K562 (cell line): ENCODE data around the gene TMEM234. TPM values are rescaled to one million over a fixed set of nuclear protein-coding genes. Genes with fewer than 3 reads are reported as not detected.

ENCODE experiments used
- CCAR2 ChIP-seq: fragments of 200-400 bp; formaldehyde crosslinking; IDR thresholded peaks from 2 replicates; pipeline ENCODE4 v1.6.1; 2017; ENCODE audit warnings: mild to moderate bottlenecking, low read depth, low read length
- TEAD4 ChIP-seq, 2 experiments: sonication (generic) in 1 of 2; formaldehyde crosslinking in 1 of 2; IDR thresholded peaks; 2 replicates each; pipeline versions ENCODE4 v1.6.1 to v1.8.0; 2012 to 2022; ENCODE audit warnings: borderline replicate concordance in 1 of 2, inconsistent platforms in 1 of 2, low read length in 1 of 2, mild to moderate bottlenecking in 1 of 2, missing genetic modification reagents in 1 of 2
- TRIM25 ChIP-seq: fragments of 450-650 bp; IDR thresholded peaks from 2 replicates; pipeline ENCODE4 v1.7.0; 2016; ENCODE audit warnings: borderline replicate concordance
- ZBTB2 ChIP-seq: fragments of 450-650 bp; IDR thresholded peaks from 2 replicates; pipeline ENCODE4 v1.6.1; 2016; ENCODE audit warnings: antibody characterized with exemption
- polyA plus RNA-seq, 8 experiments: library from polyadenylated mRNA; depleted of rRNA in 4 of 8; stranded (reverse) in 5 of 8; unstranded in 3 of 8; fragments of >200 nt; fragmentation: Nextera tagmentation in 2 of 8; fragmentation: Illumina TruSeq in 1 of 8; extraction: Ambion mirVana in 2 of 8; extraction: Trizol in 1 of 8; gene quantifications; 2 replicates each; pipeline versions ENCODE4 v1.2.1 to v1.2.3, GENCODE V29; 2011 to 2014; ENCODE audit warnings: inconsistent platforms in 1 of 8, missing spikeins in 1 of 8
- total RNA-seq, 7 experiments: library from RNA; depleted of rRNA in 6 of 7; stranded (reverse); fragments of >200 nt in 6 of 7; fragmentation: Illumina TruSeq in 2 of 7; extraction: Trizol in 2 of 7; gene quantifications; 2 replicates each; pipeline versions ENCODE4 v1.2.1 to v1.2.3, GENCODE V29; 2011 to 2021; ENCODE audit warnings: low replicate concordance in 1 of 7
- TF ChIP-seq, protein P1 (sequence below), 2 experiments: IDR thresholded peaks; 2 replicates each; pipeline ENCODE4 v1.6.1; 2011; ENCODE audit warnings: borderline replicate concordance in 1 of 2, control low read depth in 1 of 2, low read depth in 1 of 2, low read length in 1 of 2, mild to moderate bottlenecking in 1 of 2, mixed read lengths in 1 of 2, moderate library complexity in 1 of 2; ENCODE audit not compliant: insufficient read depth in 1 of 2, insufficient read length in 1 of 2, poor library complexity in 1 of 2, severe bottlenecking in 1 of 2; ENCODE audit errors: extremely low read depth in 1 of 2
- TF ChIP-seq, protein P2 (sequence below): IDR thresholded peaks from 2 replicates; pipeline ENCODE4 v1.6.1; 2011; ENCODE audit warnings: borderline replicate concordance, low read depth, mild to moderate bottlenecking, moderate library complexity, low read length; ENCODE audit not compliant: insufficient read depth, poor library complexity, severe bottlenecking
- TF ChIP-seq, protein P3 (sequence below), 2 experiments: fragments of 450-650 bp in 1 of 2; sonication (generic) in 1 of 2; formaldehyde crosslinking in 1 of 2; IDR thresholded peaks; 2 replicates each; pipeline versions ENCODE4 v1.7.1 to v1.9.0; 2016 to 2022; ENCODE audit warnings: inconsistent platforms in 1 of 2, mild to moderate bottlenecking in 1 of 2, missing genetic modification reagents in 1 of 2

The TMEM234 gene
- total and polyA plus RNA-seq, 9 of the 15 experiments (the other 6 are each of a cell fraction or from before 2014, with no cell fraction given): 5.0 to 12.9 (median 7.6) TPM

DNA sequence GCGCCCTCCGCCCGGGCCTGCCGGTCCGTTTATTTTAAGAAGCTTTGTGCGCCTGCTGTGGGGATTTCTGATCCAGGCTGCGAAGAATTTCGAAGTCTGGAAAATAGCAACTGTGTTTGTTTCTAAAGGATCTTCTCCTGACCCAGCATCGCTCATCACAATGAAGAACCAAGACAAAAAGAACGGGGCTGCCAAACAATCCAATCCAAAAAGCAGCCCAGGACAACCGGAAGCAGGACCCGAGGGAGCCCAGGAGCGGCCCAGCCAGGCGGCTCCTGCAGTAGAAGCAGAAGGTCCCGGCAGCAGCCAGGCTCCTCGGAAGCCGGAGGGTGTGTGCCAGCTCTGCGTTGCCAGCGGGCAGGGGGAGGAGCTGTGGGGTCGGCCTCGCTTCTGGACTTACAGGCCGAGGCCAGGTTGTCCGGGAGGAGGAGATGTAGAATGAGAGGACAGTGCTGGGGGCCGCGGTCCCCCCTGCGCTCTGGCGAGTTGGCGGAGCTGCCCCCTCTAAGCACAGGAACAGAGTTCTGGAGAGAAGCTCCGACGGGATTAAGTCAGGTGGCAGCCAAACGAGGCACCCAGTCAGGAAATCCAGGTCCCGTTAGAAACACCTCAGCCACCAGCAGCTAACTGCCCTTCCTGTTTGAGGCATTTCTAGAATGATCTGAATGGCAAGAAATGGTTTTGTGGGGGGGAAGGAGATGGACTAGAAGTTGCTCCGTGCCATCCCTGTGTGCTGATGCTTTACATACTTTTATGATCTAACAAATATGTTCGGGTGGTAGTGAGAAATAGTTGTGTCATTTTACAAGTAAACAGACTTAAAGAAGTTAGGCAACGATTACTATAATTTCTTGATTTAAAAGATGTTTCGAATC is 41.7 kb downstream of the TMEM234 start (continued):
- TF ChIP-seq, protein P1, sequence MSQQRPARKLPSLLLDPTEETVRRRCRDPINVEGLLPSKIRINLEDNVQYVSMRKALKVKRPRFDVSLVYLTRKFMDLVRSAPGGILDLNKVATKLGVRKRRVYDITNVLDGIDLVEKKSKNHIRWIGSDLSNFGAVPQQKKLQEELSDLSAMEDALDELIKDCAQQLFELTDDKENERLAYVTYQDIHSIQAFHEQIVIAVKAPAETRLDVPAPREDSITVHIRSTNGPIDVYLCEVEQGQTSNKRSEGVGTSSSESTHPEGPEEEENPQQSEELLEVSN (IDR thresholded peaks at IDR 0.05; ENCODE audit: borderline replicate concordance in 1 of 2, extremely low read depth in 1 of 2, insufficient read depth in 1 of 2, insufficient read length in 1 of 2, low read depth in 1 of 2, low read length in 1 of 2, poor library complexity in 1 of 2, severe bottlenecking in 1 of 2): no peak
- no peak for TF ChIP-seq ZBTB2
- no peak for TF ChIP-seq TEAD4 (IDR thresholded peaks at IDR 0.05; ENCODE audit: low read length)
- TF ChIP-seq TEAD4 (CRISPR knock-in tag; IDR thresholded peaks at IDR 0.05; ENCODE audit: borderline replicate concordance): 0 out of 2 replicates have a peak, but pooled peaks have one; percentile 44
- TF ChIP-seq, protein P2, sequence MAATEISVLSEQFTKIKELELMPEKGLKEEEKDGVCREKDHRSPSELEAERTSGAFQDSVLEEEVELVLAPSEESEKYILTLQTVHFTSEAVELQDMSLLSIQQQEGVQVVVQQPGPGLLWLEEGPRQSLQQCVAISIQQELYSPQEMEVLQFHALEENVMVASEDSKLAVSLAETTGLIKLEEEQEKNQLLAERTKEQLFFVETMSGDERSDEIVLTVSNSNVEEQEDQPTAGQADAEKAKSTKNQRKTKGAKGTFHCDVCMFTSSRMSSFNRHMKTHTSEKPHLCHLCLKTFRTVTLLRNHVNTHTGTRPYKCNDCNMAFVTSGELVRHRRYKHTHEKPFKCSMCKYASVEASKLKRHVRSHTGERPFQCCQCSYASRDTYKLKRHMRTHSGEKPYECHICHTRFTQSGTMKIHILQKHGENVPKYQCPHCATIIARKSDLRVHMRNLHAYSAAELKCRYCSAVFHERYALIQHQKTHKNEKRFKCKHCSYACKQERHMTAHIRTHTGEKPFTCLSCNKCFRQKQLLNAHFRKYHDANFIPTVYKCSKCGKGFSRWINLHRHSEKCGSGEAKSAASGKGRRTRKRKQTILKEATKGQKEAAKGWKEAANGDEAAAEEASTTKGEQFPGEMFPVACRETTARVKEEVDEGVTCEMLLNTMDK: no peak
- TF ChIP-seq, protein P3, sequence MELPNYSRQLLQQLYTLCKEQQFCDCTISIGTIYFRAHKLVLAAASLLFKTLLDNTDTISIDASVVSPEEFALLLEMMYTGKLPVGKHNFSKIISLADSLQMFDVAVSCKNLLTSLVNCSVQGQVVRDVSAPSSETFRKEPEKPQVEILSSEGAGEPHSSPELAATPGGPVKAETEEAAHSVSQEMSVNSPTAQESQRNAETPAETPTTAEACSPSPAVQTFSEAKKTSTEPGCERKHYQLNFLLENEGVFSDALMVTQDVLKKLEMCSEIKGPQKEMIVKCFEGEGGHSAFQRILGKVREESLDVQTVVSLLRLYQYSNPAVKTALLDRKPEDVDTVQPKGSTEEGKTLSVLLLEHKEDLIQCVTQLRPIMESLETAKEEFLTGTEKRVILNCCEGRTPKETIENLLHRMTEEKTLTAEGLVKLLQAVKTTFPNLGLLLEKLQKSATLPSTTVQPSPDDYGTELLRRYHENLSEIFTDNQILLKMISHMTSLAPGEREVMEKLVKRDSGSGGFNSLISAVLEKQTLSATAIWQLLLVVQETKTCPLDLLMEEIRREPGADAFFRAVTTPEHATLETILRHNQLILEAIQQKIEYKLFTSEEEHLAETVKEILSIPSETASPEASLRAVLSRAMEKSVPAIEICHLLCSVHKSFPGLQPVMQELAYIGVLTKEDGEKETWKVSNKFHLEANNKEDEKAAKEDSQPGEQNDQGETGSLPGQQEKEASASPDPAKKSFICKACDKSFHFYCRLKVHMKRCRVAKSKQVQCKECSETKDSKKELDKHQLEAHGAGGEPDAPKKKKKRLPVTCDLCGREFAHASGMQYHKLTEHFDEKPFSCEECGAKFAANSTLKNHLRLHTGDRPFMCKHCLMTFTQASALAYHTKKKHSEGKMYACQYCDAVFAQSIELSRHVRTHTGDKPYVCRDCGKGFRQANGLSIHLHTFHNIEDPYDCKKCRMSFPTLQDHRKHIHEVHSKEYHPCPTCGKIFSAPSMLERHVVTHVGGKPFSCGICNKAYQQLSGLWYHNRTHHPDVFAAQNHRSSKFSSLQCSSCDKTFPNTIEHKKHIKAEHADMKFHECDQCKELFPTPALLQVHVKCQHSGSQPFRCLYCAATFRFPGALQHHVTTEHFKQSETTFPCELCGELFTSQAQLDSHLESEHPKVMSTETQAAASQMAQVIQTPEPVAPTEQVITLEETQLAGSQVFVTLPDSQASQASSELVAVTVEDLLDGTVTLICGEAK (IDR thresholded peaks at IDR 0.05): peak; percentile 4; the same call in 1 of the 2 replicates
- TF ChIP-seq, protein P3 (CRISPR knock-in tag; IDR thresholded peaks at IDR 0.05): no peak
- TF ChIP-seq TRIM25: no peak
- no peak for TF ChIP-seq CCAR2
